HepG2 (cell line): ENCODE results near the gene RASD1. TPM values are rescaled to one million over a fixed set of nuclear protein-coding genes. Genes with fewer than 3 reads are reported as not detected.

Experiments used
- ATAC-seq: fragments of 200-7000 bp; cut with Tn5 transposase; 3 replicates; pipeline ENCODE4 v1.9.1; 2020; ENCODE audit warnings: mild to moderate bottlenecking, moderate library complexity
- BruUV-seq: library from RNA; stranded (reverse); fragments of 400-500 nt; replicated peaks from 2 replicates; lab custom pipeline; 2021; lab: Mats Ljungman, UMichigan
- CTCF ChIA-PET: fragments of 300-600 bp; formaldehyde crosslinking; extraction: SDS; loops from one replicate; lab custom pipeline; 2021; ENCODE audit warnings: low total read pairs, inconsistent platforms, low intra/inter-chr PET ratio; lab: Yijun Ruan, JAX
- POLR2A ChIA-PET: fragments of 350-600 bp; sonication (Branson Sonifier 250); formaldehyde crosslinking; loops from one replicate; lab custom pipeline; 2020; ENCODE audit warnings: antibody characterized with exemption, inconsistent platforms; lab: Yijun Ruan, JAX
- DNase-seq: peaks from one replicate; pipeline ENCODE4 v3.0.0-alpha.2; 2015; ENCODE audit warnings: low spot score
- FAIRE-seq: peaks from 3 replicates; lab custom pipeline; 2011; peaks lifted over from hg19 to GRCh38; lab: Jason Lieb, UNC
- H2AFZ ChIP-seq: one replicate; pipeline ENCODE4 v1.6.1; 2011; ENCODE audit warnings: low read length, inconsistent platforms
- H3K27ac ChIP-seq: fragments of 300-600 bp; 3 replicates; pipeline ENCODE4 v1.8.0; 2011; ENCODE audit warnings: mixed run types, mild to moderate bottlenecking, mixed read lengths, low read length, inconsistent platforms; ENCODE audit not compliant: insufficient read depth; ENCODE audit errors: extremely low read length
- H3K27me3 ChIP-seq, 2 experiments: fragments of 200-600 bp in 1 of 2; 2 replicates in 1 of 2; 3 replicates in 1 of 2; pipeline versions ENCODE4 v1.6.0 to v1.8.0; 2011; ENCODE audit warnings: low read length in 2 of 2, mild to moderate bottlenecking in 2 of 2, moderate library complexity in 2 of 2, inconsistent platforms in 1 of 2; ENCODE audit not compliant: insufficient read depth in 2 of 2, control insufficient read depth in 1 of 2
- H3K36me3 ChIP-seq, 2 experiments: fragments of 200-600 bp in 1 of 2; replicated peaks in 1 of 2; 2 replicates in 1 of 2; 3 replicates in 1 of 2; pipeline versions ENCODE4 v1.5.1 to v1.8.0; 2011; ENCODE audit warnings: low read length in 2 of 2, inconsistent platforms in 1 of 2; ENCODE audit not compliant: insufficient read depth in 2 of 2, control insufficient read depth in 1 of 2
- H3K4me1 ChIP-seq: 2 replicates; pipeline ENCODE4 v1.5.1; 2012; ENCODE audit warnings: low read length, inconsistent platforms; ENCODE audit not compliant: insufficient read depth
- H3K4me2 ChIP-seq: 2 replicates; pipeline ENCODE4 v1.6.0; 2011; ENCODE audit warnings: low read depth, low read length, inconsistent platforms
- H3K4me3 ChIP-seq, 3 experiments: fragments of 200-600 bp in 1 of 3; sonication (generic), shearing (Covaris generic) in 1 of 3; replicated peaks in 1 of 3; 2 replicates each; pipeline ENCODE4 v1.5.1; 2011 to 2016; ENCODE audit warnings: low read length in 3 of 3, inconsistent platforms in 2 of 3, low read depth in 2 of 3, mild to moderate bottlenecking in 2 of 3, control low read depth in 1 of 3, mixed read lengths in 1 of 3; ENCODE audit not compliant: insufficient read depth in 1 of 3
- H3K79me2 ChIP-seq: one replicate; pipeline ENCODE4 v1.6.1; 2011; ENCODE audit warnings: low read length, inconsistent platforms; ENCODE audit not compliant: insufficient read depth
- H3K9ac ChIP-seq: 2 replicates; pipeline ENCODE4 v1.6.0; 2011; ENCODE audit warnings: mild to moderate bottlenecking, low read depth, low read length, inconsistent platforms; ENCODE audit not compliant: insufficient read depth
- H3K9me3 ChIP-seq: 2 replicates; pipeline ENCODE4 v1.5.1; 2012; ENCODE audit warnings: mild to moderate bottlenecking, low read length
- H4K20me1 ChIP-seq: 2 replicates; pipeline ENCODE4 v1.6.0; 2011; ENCODE audit warnings: inconsistent platforms, mild to moderate bottlenecking, low read length, moderate library complexity; ENCODE audit not compliant: insufficient read depth
- CCAR2 ChIP-seq: fragments of 200-400 bp; formaldehyde crosslinking; optimal IDR thresholded peaks from 2 replicates; pipeline ENCODE3; 2018; ENCODE audit warnings: low read depth, mild to moderate bottlenecking, low read length, moderate library complexity
- MAFF ChIP-seq: IDR thresholded peaks from 2 replicates; pipeline ENCODE4 v1.6.1; 2011; ENCODE audit warnings: low read depth, low read length, improper control_type of control experiment
- MAFK ChIP-seq, 2 experiments: IDR thresholded peaks in 1 of 2; conservative IDR thresholded peaks in 1 of 2; 2 replicates each; pipeline ENCODE4 v1.6.1; 2011; ENCODE audit warnings: improper control_type of control experiment in 2 of 2, low read length in 2 of 2
- MED13 ChIP-seq: sonication (generic); formaldehyde crosslinking; IDR thresholded peaks from 2 replicates; pipeline ENCODE4 v1.5.0; 2020; ENCODE audit warnings: missing genetic modification reagents
- RFXAP ChIP-seq: sonication (generic); formaldehyde crosslinking; IDR thresholded peaks from 2 replicates; pipeline ENCODE4 v1.4.0; 2020; ENCODE audit warnings: missing genetic modification reagents, borderline replicate concordance
- SOX6 ChIP-seq, 2 experiments: fragments of 450-650 bp in 1 of 2; sonication (generic) in 1 of 2; formaldehyde crosslinking in 1 of 2; IDR thresholded peaks; 2 replicates each; pipeline versions ENCODE4 v1.4.0 to v1.6.1; 2017 to 2020; ENCODE audit warnings: antibody characterized with exemption in 1 of 2, mild to moderate bottlenecking in 1 of 2, missing genetic modification reagents in 1 of 2
- ZFP90 ChIP-seq: sonication (generic); formaldehyde crosslinking; IDR thresholded peaks from 2 replicates; pipeline ENCODE4 v1.8.0; 2022; ENCODE audit warnings: missing genetic modification reagents, mild to moderate bottlenecking, inconsistent platforms, borderline replicate concordance
- ZNF180 ChIP-seq: sonication (generic); formaldehyde crosslinking; IDR thresholded peaks from 2 replicates; pipeline ENCODE4 v1.4.0; 2020; ENCODE audit warnings: low read depth, missing genetic modification reagents, borderline replicate concordance
- WGBS: methylation state at CpG from one replicate; pipeline ENCODE4 v1.1.6; 2017; ENCODE audit warnings: low lambda C conversion rate; 5-methylcytosine and 5-hydroxymethylcytosine counted together
- in situ Hi-C: cut with HindIII; loops from 2 replicates; pipeline ENCODE4 v1.10.0; 2017; ENCODE audit warnings: low pct_unique_long_range_greater_than_20kb; ENCODE audit not compliant: extremely low pct_ligation_motif_present
- intact Hi-C: fragments of 100-400 bp; cut with micrococcal nuclease; formaldehyde crosslinking; loops from one replicate; pipeline ENCODE4 v1.10.0; 2022; ENCODE audit not compliant: unreplicated experiment
- polyA plus RNA-seq, 8 experiments: library from polyadenylated mRNA; depleted of rRNA in 3 of 8; stranded (reverse) in 7 of 8; unstranded in 1 of 8; fragments of >200 nt; fragmentation: Illumina TruSeq in 4 of 8; extraction: Trizol in 4 of 8; gene quantifications; 2 replicates each; pipeline versions ENCODE4 v1.2.1 to v1.2.3, GENCODE V29; 2011 to 2016; ENCODE audit warnings: low read depth in 4 of 8, missing spikeins in 1 of 8, mixed read lengths in 1 of 8; ENCODE audit not compliant: insufficient read depth in 1 of 8
- total RNA-seq, 5 experiments: library from RNA; depleted of rRNA; stranded (reverse); fragments of >200 nt; fragmentation: Illumina TruSeq; extraction: Trizol; gene quantifications; 2 replicates each; pipeline ENCODE4 v1.2.3, GENCODE V29; 2016; ENCODE audit warnings: low read depth in 1 of 5
- TF ChIP-seq, protein P1 (sequence below): sonication (generic); formaldehyde crosslinking; IDR thresholded peaks from 2 replicates; pipeline ENCODE4 v1.5.0; 2020; ENCODE audit warnings: missing genetic modification reagents

The RASD1 gene
- total and polyA plus RNA-seq, 2 of the 13 experiments (the other 11 are each of a cell fraction or from before 2014, with no cell fraction given), result 1.6 to 4.2 TPM

- TF ChIP-seq CCAR2, result no peak
- TF ChIP-seq MED13 (CRISPR knock-in tag), result no peak
- TF ChIP-seq ZFP90 (CRISPR knock-in tag), result no peak
- TF ChIP-seq SOX6 (IDR thresholded peaks at IDR 0.05), result no peak
- no peak for TF ChIP-seq SOX6 (CRISPR knock-in tag; IDR thresholded peaks at IDR 0.05)
- TF ChIP-seq, protein P1, sequence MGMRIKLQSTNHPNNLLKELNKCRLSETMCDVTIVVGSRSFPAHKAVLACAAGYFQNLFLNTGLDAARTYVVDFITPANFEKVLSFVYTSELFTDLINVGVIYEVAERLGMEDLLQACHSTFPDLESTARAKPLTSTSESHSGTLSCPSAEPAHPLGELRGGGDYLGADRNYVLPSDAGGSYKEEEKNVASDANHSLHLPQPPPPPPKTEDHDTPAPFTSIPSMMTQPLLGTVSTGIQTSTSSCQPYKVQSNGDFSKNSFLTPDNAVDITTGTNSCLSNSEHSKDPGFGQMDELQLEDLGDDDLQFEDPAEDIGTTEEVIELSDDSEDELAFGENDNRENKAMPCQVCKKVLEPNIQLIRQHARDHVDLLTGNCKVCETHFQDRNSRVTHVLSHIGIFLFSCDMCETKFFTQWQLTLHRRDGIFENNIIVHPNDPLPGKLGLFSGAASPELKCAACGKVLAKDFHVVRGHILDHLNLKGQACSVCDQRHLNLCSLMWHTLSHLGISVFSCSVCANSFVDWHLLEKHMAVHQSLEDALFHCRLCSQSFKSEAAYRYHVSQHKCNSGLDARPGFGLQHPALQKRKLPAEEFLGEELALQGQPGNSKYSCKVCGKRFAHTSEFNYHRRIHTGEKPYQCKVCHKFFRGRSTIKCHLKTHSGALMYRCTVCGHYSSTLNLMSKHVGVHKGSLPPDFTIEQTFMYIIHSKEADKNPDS (CRISPR knock-in tag), result no peak
- TF ChIP-seq, all 625 proteins: peak for 0
These were observed 45.4 kb upstream of the RASD1 start (continued) for GRCh38 chr17:17541640-17542001.

DNA sequence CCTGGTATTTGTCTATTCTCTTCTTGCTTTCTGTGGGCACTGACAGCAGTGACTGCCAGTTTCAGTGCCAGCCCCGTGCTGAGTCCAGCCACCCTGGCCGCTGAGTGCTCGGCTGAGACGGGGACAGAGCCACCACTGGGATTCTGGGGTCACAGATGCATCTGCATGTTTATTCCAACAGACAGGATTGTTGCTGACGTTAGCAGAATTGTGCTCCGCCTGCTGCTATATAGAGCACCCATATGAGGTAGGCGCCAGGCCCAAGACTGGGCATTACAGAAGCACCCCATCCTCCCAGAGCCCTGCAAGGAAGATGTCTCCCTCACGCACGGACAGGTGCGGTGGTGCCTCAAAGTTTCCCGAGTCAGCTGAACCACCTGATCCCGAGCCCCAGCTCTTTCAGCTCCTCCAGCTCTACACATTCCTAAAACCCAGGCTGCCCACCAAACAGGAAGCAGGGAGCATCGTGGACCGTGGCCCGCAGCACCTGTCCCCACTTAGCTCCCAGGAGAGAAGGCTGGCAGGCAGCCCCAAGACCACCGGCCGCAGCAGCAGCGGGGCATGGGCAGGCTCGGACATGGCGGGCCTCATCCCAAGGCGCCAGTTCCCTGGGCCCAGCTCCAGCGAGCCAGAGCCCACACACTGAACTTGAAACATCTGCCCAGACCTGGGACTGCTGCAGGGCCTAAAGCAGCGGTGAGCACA, 44.9 kb upstream of the RASD1 start:
- H3K9me3 ChIP-seq, result no peaks in the 10 kb centered on the region
- ATAC-seq, result no peak
- no peaks in the 10 kb centered on the region for H3K27me3 ChIP-seq
- no peak overlapping the region for H3K4me3 ChIP-seq
- H3K36me3 ChIP-seq, result no peaks in the 10 kb centered on the region; a peak in 1 of 5 replicates
- H2AFZ ChIP-seq, result no peak overlapping the region
- ChIA-PET CTCF (no interaction called here), POLR2A (interaction anchor here (1.5 to 2.9 kb wide), 2 partner anchors 44 kb away, joined by 5 to 47 read pairs; partner anchors contain the start of gene RASD1)
- H3K79me2 ChIP-seq, result no peaks in the 10 kb centered on the region
- no peak for TF ChIP-seq ZNF180 (CRISPR knock-in tag)
- TF ChIP-seq MAFK (conservative IDR thresholded peaks at IDR 0.05 in 1 of 2, IDR thresholded peaks at IDR 0.05 in 1 of 2; ENCODE audit: low read length in 2 of 2), result peak; percentile 71 to 77
- TF ChIP-seq MAFF, result peak; percentile 67
- no peak for TF ChIP-seq RFXAP (CRISPR knock-in tag)
- H3K27ac ChIP-seq, result no peak overlapping the region
- intact Hi-C loops, result no loop called here
- H3K4me1 ChIP-seq, result peaks cover 53% of the 10 kb centered on the region
- WGBS, result 100% methylated on average over 8 of the region's 23 CpGs
- H3K9ac ChIP-seq, result no peak overlapping the region
- H4K20me1 ChIP-seq, result no peaks in the 10 kb centered on the region; the same call in 1 of the 2 replicates
- no TSS peak for BruUV-seq
- in situ Hi-C loops, result no loop called here
- no peak for FAIRE-seq
- H3K4me2 ChIP-seq, result no peak overlapping the region
- DNase-seq, result no peak
